ENCODE measurements around the gene AKAIN1. TPM values are rescaled to one million over a fixed set of nuclear protein-coding genes. Genes with fewer than 3 reads are reported as not detected.

Gene AKAIN1
- total RNA-seq, 2 donors from 2014 or later = 3.1 TPM; not detected in 1

DNA sequence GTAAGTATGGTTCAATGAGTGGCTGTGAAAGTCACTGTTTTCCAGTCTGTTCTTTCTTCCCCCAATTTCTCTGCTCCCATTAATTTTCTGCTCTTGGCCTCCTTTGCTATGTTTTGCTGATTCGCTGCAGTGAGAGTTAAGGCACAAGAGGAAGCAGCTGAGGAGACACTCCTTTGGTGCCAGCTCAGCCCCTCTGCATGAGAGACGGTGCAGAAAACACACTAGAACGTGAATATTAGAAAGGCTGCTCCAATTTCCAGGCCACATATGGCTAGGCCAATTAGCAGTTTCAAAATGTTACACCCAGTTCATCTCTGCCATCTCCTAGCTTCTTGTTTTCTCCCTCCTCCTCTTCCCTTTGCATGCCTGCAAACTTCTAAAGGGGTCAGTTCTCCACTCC is 38.9 kb downstream of the AKAIN1 start:
- DNase-seq (no peak), ATAC-seq (no peak)
- TF ChIP-seq, protein P1, sequence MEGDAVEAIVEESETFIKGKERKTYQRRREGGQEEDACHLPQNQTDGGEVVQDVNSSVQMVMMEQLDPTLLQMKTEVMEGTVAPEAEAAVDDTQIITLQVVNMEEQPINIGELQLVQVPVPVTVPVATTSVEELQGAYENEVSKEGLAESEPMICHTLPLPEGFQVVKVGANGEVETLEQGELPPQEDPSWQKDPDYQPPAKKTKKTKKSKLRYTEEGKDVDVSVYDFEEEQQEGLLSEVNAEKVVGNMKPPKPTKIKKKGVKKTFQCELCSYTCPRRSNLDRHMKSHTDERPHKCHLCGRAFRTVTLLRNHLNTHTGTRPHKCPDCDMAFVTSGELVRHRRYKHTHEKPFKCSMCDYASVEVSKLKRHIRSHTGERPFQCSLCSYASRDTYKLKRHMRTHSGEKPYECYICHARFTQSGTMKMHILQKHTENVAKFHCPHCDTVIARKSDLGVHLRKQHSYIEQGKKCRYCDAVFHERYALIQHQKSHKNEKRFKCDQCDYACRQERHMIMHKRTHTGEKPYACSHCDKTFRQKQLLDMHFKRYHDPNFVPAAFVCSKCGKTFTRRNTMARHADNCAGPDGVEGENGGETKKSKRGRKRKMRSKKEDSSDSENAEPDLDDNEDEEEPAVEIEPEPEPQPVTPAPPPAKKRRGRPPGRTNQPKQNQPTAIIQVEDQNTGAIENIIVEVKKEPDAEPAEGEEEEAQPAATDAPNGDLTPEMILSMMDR (IDR thresholded peaks at IDR 0.05) = no peak
- no peak for TF ChIP-seq POLR2A (IDR thresholded peaks at IDR 0.05)
- Histone ChIP-seq H3K4me3 (no peak overlapping the region), H3K27ac (no peak overlapping the region), H3K9me3 (no peaks in the 10 kb centered on the region), H3K27me3 (no peaks in the 10 kb centered on the region), H3K4me1 (no peaks in the 10 kb centered on the region), H3K36me3 (replicated peaks in 1 of 2; ENCODE audit: insufficient read depth in 1 of 2, low read depth in 2 of 2) (no peaks in the 10 kb centered on the region)
- WGBS, 2 donors = 50 to 61% methylated on average over 3 of the region's 3 CpGs
- intact Hi-C loops (cut with DNase I) = no loop called here

DNA sequence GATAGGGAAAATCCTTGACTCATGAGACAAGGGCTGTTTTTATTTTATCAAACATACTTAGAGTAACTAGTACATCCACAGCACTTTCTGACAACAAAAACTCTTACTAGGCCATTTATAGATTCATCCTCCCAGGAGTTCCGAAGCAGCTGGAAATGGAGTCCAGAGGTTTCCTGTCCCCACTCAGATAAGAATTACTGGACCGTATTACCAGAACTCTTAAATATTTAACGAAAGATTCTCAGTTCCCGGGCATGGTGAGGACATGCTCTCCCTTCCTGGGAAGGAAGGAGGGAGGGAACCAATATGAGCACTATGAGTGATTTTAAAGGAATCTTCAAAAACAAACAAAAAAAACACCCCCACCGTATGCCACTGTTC is 41.2 kb downstream of the AKAIN1 start:
- H3K4me3 ChIP-seq = no peak overlapping the region
- H3K4me1 ChIP-seq = no peaks in the 10 kb centered on the region
- DNase-seq (no peak), ATAC-seq (no peak)
- H3K27ac ChIP-seq = no peak overlapping the region
- H3K27me3 ChIP-seq = no peaks in the 10 kb centered on the region
- intact Hi-C loops (cut with DNase I) = no loop called here
- WGBS, 2 donors = 63 to 72% methylated on average over 5 of the region's 5 CpGs
- TF ChIP-seq, protein P1 (IDR thresholded peaks at IDR 0.05) = no peak
- no peak for TF ChIP-seq POLR2A (IDR thresholded peaks at IDR 0.05)
- no peaks in the 10 kb centered on the region for H3K9me3 ChIP-seq
- H3K36me3 ChIP-seq (replicated peaks in 1 of 2; ENCODE audit: insufficient read depth in 1 of 2, low read depth in 2 of 2) = no peaks in the 10 kb centered on the region

DNA sequence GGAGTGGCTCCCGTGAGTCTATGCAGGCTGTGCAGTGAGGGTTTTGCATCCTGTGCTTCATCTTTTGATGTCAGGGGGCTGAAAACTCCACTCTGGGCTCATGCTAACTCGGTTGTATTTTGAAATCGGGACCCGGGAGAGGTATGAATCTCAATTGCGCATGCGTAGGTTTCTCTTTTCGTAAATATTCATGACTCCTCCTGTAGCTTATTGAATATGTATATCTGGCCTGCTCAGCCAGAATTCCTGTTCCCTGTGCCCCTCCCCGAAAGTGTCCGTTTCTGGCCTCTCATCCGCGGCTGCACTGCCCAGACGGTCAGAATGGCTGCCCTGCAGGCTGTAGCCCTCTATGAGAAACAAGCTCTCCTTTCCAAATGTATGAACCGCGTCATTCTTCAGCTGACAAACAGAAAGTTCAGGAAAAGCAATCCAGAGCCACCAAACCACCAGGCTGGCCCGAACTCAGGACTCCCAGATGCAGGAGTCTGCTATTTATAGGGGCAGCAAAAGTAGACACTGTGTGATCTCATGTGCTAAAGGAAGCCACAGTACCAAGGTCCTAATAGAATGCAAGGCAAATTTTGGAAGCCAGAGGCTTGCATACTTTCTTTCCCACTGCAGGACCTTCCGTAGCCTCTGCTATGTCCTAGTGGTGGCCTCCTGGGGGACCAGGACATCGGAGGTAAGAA is 41.7 kb downstream of the AKAIN1 start:
- Histone ChIP-seq H3K27ac (no peak overlapping the region), H3K4me1 (no peaks in the 10 kb centered on the region), H3K4me3 (no peak overlapping the region), H3K36me3 (replicated peaks in 1 of 2; ENCODE audit: insufficient read depth in 1 of 2, low read depth in 2 of 2) (no peaks in the 10 kb centered on the region), H3K9me3 (no peaks in the 10 kb centered on the region), H3K27me3 (no peaks in the 10 kb centered on the region)
- ATAC-seq (no peak), DNase-seq (no peak)
- intact Hi-C loops (cut with DNase I) = no loop called here
- TF ChIP-seq POLR2A (IDR thresholded peaks at IDR 0.05) = no peak
- TF ChIP-seq, protein P1 (IDR thresholded peaks at IDR 0.05) = no peak
- 69 to 76% methylated on average over 17 of the region's 17 CpGs for WGBS, 2 donors

DNA sequence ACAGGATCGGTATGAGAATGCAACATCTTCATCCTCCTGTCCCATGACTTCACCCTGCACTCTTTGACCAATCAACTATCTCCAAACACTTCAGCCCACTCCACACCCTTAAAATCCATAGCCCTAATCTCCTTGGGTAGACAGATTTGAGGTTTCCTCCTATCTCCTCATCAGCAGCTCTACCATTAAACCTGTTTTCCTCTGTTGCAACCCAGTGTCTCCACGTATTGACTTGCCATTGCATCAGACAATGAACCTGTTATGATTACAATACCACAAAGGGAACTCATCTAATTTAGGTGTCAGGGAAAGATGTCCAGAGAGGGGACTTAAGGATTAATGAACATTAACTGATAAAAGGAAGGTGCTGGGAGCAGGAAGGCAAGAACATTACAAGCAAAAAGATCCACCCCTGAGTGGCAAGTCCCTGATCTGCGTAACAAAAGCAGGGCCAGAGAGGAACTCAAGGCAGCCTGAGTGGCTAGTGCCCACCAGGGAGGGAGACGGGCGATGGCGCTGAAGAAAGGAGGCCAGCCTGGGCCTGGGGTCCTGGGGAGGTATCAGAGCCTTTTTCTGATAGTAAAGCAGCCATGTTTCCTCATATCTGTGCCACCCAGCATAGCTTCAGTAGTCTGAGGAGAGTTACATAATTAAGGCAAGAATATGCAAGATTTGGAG is 44.6 kb downstream of the AKAIN1 start:
- 69 to 71% methylated on average over 6 of the region's 6 CpGs for WGBS, 2 donors
- intact Hi-C loops (cut with DNase I) = no loop called here
- DNase-seq = no peak
- Histone ChIP-seq H3K4me3 (no peak overlapping the region), H3K27me3 (no peaks in the 10 kb centered on the region), H3K36me3 (replicated peaks in 1 of 2; ENCODE audit: insufficient read depth in 1 of 2, low read depth in 2 of 2) (no peaks in the 10 kb centered on the region), H3K9me3 (no peaks in the 10 kb centered on the region), H3K4me1 (no peaks in the 10 kb centered on the region), H3K27ac (no peak overlapping the region)
- no peak for TF ChIP-seq POLR2A (IDR thresholded peaks at IDR 0.05)
- TF ChIP-seq, protein P1 (IDR thresholded peaks at IDR 0.05) = no peak
- ATAC-seq = no peak

DNA sequence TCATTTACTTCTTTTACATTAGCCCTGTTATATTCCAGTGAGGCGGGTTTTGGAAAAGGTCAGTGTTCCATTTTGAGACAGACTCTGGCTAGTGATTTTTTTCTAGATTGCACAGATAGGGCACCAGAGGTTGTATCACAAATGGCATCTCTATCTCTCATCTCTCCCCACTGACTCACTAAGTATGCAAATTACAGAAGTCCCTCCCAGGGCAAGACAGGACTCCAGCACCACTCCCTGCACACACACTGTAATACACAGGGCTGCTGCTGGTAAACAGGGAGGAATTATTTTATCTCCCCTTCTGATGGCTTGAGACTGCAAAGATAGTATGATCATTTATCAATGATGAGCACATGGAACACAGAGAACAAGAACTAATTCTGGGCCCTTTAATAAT is 46.2 kb downstream of the AKAIN1 start:
- Histone ChIP-seq H3K9me3 (no peaks in the 10 kb centered on the region), H3K27me3 (no peaks in the 10 kb centered on the region), H3K4me1 (no peaks in the 10 kb centered on the region), H3K36me3 (replicated peaks in 1 of 2; ENCODE audit: insufficient read depth in 1 of 2, low read depth in 2 of 2) (no peaks in the 10 kb centered on the region), H3K27ac (no peak overlapping the region), H3K4me3 (no peak overlapping the region)
- intact Hi-C loops (cut with DNase I) = no loop called here
- TF ChIP-seq, protein P1 (IDR thresholded peaks at IDR 0.05) = no peak
- no peak for TF ChIP-seq POLR2A (IDR thresholded peaks at IDR 0.05)
- no peak for ATAC-seq
- WGBS, 2 donors = 84 to 88% methylated on average over 1 of the region's 1 CpG
- DNase-seq = no peak

All from body of pancreas (tissue), 4 donors.